Retinal pigment epithelial cell (primary cell): Measurements from ENCODE around the gene TMEM123.

Experiments used
- DNase-seq: peaks from one replicate; pipeline ENCODE4 v3.0.0-alpha.2; 2010; ENCODE audit warnings: low read depth
- H3K4me3 ChIP-seq: 2 replicates; pipeline ENCODE4 v1.5.1; 2011; ENCODE audit warnings: mild to moderate bottlenecking, low read length, control low read depth, moderate library complexity
- TF ChIP-seq, protein P1 (sequence below): conservative IDR thresholded peaks from 2 replicates; pipeline ENCODE4 v1.5.1; 2011; ENCODE audit warnings: low read depth, low read length, control low read depth, inconsistent platforms

The TMEM123 gene

GRCh38 chr11:102485095-102485722 lies 32.6 kb upstream of the TMEM123 start:
- TF ChIP-seq, protein P1, sequence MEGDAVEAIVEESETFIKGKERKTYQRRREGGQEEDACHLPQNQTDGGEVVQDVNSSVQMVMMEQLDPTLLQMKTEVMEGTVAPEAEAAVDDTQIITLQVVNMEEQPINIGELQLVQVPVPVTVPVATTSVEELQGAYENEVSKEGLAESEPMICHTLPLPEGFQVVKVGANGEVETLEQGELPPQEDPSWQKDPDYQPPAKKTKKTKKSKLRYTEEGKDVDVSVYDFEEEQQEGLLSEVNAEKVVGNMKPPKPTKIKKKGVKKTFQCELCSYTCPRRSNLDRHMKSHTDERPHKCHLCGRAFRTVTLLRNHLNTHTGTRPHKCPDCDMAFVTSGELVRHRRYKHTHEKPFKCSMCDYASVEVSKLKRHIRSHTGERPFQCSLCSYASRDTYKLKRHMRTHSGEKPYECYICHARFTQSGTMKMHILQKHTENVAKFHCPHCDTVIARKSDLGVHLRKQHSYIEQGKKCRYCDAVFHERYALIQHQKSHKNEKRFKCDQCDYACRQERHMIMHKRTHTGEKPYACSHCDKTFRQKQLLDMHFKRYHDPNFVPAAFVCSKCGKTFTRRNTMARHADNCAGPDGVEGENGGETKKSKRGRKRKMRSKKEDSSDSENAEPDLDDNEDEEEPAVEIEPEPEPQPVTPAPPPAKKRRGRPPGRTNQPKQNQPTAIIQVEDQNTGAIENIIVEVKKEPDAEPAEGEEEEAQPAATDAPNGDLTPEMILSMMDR: no peak
- DNase-seq: no peak
- H3K4me3 ChIP-seq: no peak overlapping the region

DNA sequence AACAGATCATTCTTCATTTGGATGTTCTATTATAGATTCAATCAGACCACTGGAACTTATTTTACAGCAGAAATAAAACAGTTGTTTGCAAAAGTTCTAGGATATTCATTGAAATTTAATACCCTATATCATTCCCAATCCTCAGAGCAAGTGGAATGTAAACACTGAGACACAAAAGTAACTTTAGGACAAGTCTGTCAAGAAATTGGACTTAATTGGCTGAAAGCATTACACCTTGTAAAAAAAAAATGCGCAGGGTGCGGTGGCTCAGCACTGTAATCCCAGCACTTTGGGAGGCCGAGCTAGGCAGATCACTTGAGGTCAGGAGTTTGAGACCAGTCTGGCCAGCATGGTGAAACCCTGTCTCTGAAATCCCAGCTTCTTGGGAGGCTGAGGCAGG lies 29.9 kb upstream of the TMEM123 start:
- TF ChIP-seq, protein P1: no peak
- no peak overlapping the region for H3K4me3 ChIP-seq
- no peak for DNase-seq

- H3K4me3 ChIP-seq: no peak overlapping the region
- no peak for DNase-seq
- TF ChIP-seq, protein P1: no peak
Observed at GRCh38 chr11:102479733-102480132, 27.2 kb upstream of the TMEM123 start.

GRCh38 chr11:102478673-102479299 lies 26.2 kb upstream of the TMEM123 start:
- DNase-seq: no peak
- no peak overlapping the region for H3K4me3 ChIP-seq
- TF ChIP-seq, protein P1: no peak

GRCh38 chr11:102476812-102477211 lies 24.2 kb upstream of the TMEM123 start:
- no peak for DNase-seq
- TF ChIP-seq, protein P1: no peak
- no peak overlapping the region for H3K4me3 ChIP-seq

GRCh38 chr11:102476069-102476468 lies 23.5 kb upstream of the TMEM123 start:
- TF ChIP-seq, protein P1: no peak

GRCh38 chr11:102473543-102473942 lies 21.0 kb upstream of the TMEM123 start:
- no peak for DNase-seq
- no peak overlapping the region for H3K4me3 ChIP-seq
- TF ChIP-seq, protein P1: no peak

More at GRCh38 chr11:102476069-102476468, 23.5 kb upstream of the TMEM123 start:
- no peak for DNase-seq
- no peak overlapping the region for H3K4me3 ChIP-seq
